SU-DHL-6 (cell line): ENCODE data around the gene ITIH5.

Experiments
- H2AFZ ChIP-seq: fragments of 200-600 bp; sonication (generic); 2 replicates; pipeline ENCODE4 v1.6.1; 2014; ENCODE audit warnings: low read depth, mild to moderate bottlenecking, moderate library complexity, mixed read lengths, antibody characterized with exemption, low read length; ENCODE audit not compliant: severe bottlenecking
- H3F3A ChIP-seq: fragments of 200-600 bp; shearing (Covaris generic); 2 replicates; pipeline ENCODE4 v1.6.0; 2016; ENCODE audit warnings: antibody characterized with exemption, mild to moderate bottlenecking; ENCODE audit not compliant: insufficient read depth
- H3K27ac ChIP-seq: fragments of 200-600 bp; sonication (generic); 2 replicates; pipeline ENCODE4 v1.5.1; 2016; ENCODE audit warnings: low read depth, mild to moderate bottlenecking, low read length, moderate library complexity, mixed read lengths
- H3K27me3 ChIP-seq: fragments of 200-600 bp; sonication (generic), shearing (Covaris generic); 2 replicates; pipeline ENCODE4 v1.6.0; 2014; ENCODE audit warnings: mild to moderate bottlenecking, low read length
- H3K36me3 ChIP-seq: fragments of 200-600 bp; sonication (generic); 2 replicates; pipeline ENCODE4 v1.6.1; 2014; ENCODE audit warnings: mild to moderate bottlenecking, low read length, mixed read lengths
- H3K4me2 ChIP-seq: fragments of 300-600, 200-600 bp; shearing (Covaris generic), sonication (generic); 2 replicates; pipeline ENCODE4 v1.6.0; 2014; ENCODE audit warnings: low read length, low read depth, mild to moderate bottlenecking; ENCODE audit not compliant: poor library complexity, severe bottlenecking
- H3K4me3 ChIP-seq: fragments of 200-600 bp; sonication (generic); 2 replicates; pipeline ENCODE4 v1.5.1; 2014; ENCODE audit warnings: antibody characterized with exemption, low read length, mild to moderate bottlenecking, mixed read lengths; ENCODE audit not compliant: insufficient read depth, poor library complexity, severe bottlenecking
- H3K79me2 ChIP-seq: fragments of 200-600 bp; sonication (generic); 2 replicates; pipeline ENCODE4 v1.6.1; 2014; ENCODE audit warnings: mild to moderate bottlenecking, low read length, moderate library complexity; ENCODE audit not compliant: insufficient read depth
- H3K9ac ChIP-seq: fragments of 200-600 bp; sonication (generic); 2 replicates; pipeline ENCODE4 v1.7.0; 2014; ENCODE audit warnings: mild to moderate bottlenecking, low read length
- H3K9me2 ChIP-seq: fragments of 200-600 bp; sonication (generic); replicated peaks from 2 replicates; pipeline ENCODE4 v1.6.1; 2014; ENCODE audit warnings: low read length; ENCODE audit not compliant: insufficient read depth
- H3K9me3 ChIP-seq: fragments of 200-600 bp; sonication (generic); 2 replicates; pipeline ENCODE4 v1.6.1; 2014; ENCODE audit warnings: low read length, mixed read lengths; ENCODE audit not compliant: insufficient read depth
- H4K20me1 ChIP-seq: fragments of 200-600 bp; sonication (generic); 2 replicates; pipeline ENCODE4 v1.6.1; 2014; ENCODE audit warnings: low read depth, mild to moderate bottlenecking, antibody characterized with exemption, low read length, moderate library complexity, mixed read lengths
- CTCF ChIP-seq: fragments of 200-600 bp; sonication (generic); IDR thresholded peaks from one replicate; pipeline ENCODE4 v1.5.1; 2017; ENCODE audit warnings: antibody characterized with exemption, mild to moderate bottlenecking, low read length, moderate library complexity; ENCODE audit not compliant: insufficient read depth, poor library complexity, severe bottlenecking
- EZH2phosphoT487 ChIP-seq: fragments of 200-600 bp; sonication (generic), shearing (Covaris generic); conservative IDR thresholded peaks from 2 replicates; pipeline ENCODE4 v1.6.1; 2018; ENCODE audit warnings: mild to moderate bottlenecking, antibody characterized with exemption, low read length, moderate library complexity, mixed read lengths

ITIH5 gene

GRCh38 chr10:7559386-7559785, 107.4 kb downstream of the ITIH5 start:
- no peak overlapping the region for H3K27ac ChIP-seq
- no peaks in the 10 kb centered on the region for H3K9me3 ChIP-seq
- H3K79me2 ChIP-seq = no peaks in the 10 kb centered on the region
- no peak overlapping the region for H3K4me3 ChIP-seq
- H2AFZ ChIP-seq = no peak overlapping the region
- no peaks in the 10 kb centered on the region for H3K36me3 ChIP-seq
- H3K9me2 ChIP-seq = no peaks in the 10 kb centered on the region
- H3K27me3 ChIP-seq = no peaks in the 10 kb centered on the region
- no peak overlapping the region for H3K9ac ChIP-seq
- H4K20me1 ChIP-seq = no peaks in the 10 kb centered on the region
- H3F3A ChIP-seq = no peaks in the 10 kb centered on the region
- TF ChIP-seq CTCF = no peak
- TF ChIP-seq EZH2phosphoT487 = no peak
- no peak overlapping the region for H3K4me2 ChIP-seq

- no peaks in the 10 kb centered on the region for H3K27me3 ChIP-seq
- H3K79me2 ChIP-seq = no peaks in the 10 kb centered on the region
- no peak overlapping the region for H3K9ac ChIP-seq
- H3K9me2 ChIP-seq = no peaks in the 10 kb centered on the region
- no peak overlapping the region for H3K4me2 ChIP-seq
- H3K4me3 ChIP-seq = no peak overlapping the region
- no peaks in the 10 kb centered on the region for H4K20me1 ChIP-seq
- no peak for TF ChIP-seq EZH2phosphoT487
- TF ChIP-seq CTCF = no peak
- no peaks in the 10 kb centered on the region for H3K36me3 ChIP-seq
- no peaks in the 10 kb centered on the region for H3F3A ChIP-seq
- H2AFZ ChIP-seq = no peak overlapping the region
- no peak overlapping the region for H3K27ac ChIP-seq
- H3K9me3 ChIP-seq = no peaks in the 10 kb centered on the region
Observed at GRCh38 chr10:7558036-7558435, 108.7 kb downstream of the ITIH5 start.

- Histone ChIP-seq H3K4me3 (no peak overlapping the region), H3K27me3 (no peaks in the 10 kb centered on the region), H3K9ac (no peak overlapping the region), H2AFZ (no peak overlapping the region), H3K9me2 (no peaks in the 10 kb centered on the region), H4K20me1 (no peaks in the 10 kb centered on the region), H3K27ac (no peak overlapping the region), H3F3A (no peaks in the 10 kb centered on the region), H3K4me2 (no peak overlapping the region), H3K36me3 (no peaks in the 10 kb centered on the region), H3K9me3 (no peaks in the 10 kb centered on the region), H3K79me2 (no peaks in the 10 kb centered on the region)
- no peak for TF ChIP-seq CTCF
- TF ChIP-seq EZH2phosphoT487 = no peak
Observed at GRCh38 chr10:7553531-7553930, 113.2 kb downstream of the ITIH5 start.
